HCT116 (cell line): Measurements from ENCODE around the gene KHK. TPM values are rescaled to one million over a fixed set of nuclear protein-coding genes. Genes with fewer than 3 reads are reported as not detected.

Source experiments
- ATAC-seq: fragments of 200-7000 bp; cut with Tn5 transposase; 2 replicates; pipeline ENCODE4 v1.9.1; 2020; ENCODE audit warnings: mild to moderate bottlenecking, moderate library complexity
- BruUV-seq: library from RNA; stranded (reverse); fragments of 400-500 nt; replicated peaks from 2 replicates; lab custom pipeline; 2021; lab: Mats Ljungman, UMichigan
- CTCF ChIA-PET: fragments of 300-600 bp; sonication (Branson Sonifier 250); formaldehyde crosslinking; loops from one replicate; lab custom pipeline; 2021; ENCODE audit warnings: antibody characterized with exemption; lab: Charles Lee
- POLR2A ChIA-PET: fragments of 300-600, 350-600 bp; sonication (Branson Sonifier 250); formaldehyde crosslinking; loops from one replicate; lab custom pipeline; 2021; ENCODE audit warnings: antibody characterized with exemption; lab: Charles Lee
- RAD21 ChIA-PET, 2 experiments: fragments of 300-600 bp; sonication (Branson Sonifier 250); formaldehyde crosslinking; loops; one replicate each; lab custom pipeline; 2023; ENCODE audit warnings: low total read pairs in 2 of 2; ENCODE audit not compliant: uncharacterized antibody in 2 of 2, unreplicated experiment in 2 of 2, low non-redundant PET in 1 of 2; lab: Charles Lee
- DNase-seq: peaks from one replicate; pipeline ENCODE4 v3.0.0-alpha.2; 2010; ENCODE audit warnings: low read depth, low spot score
- H2AFZ ChIP-seq: fragments of 200-600 bp; shearing (Covaris generic), sonication (generic); 2 replicates; pipeline ENCODE4 v1.6.1; 2017; ENCODE audit warnings: low read depth, mixed run types, mixed read lengths, antibody characterized with exemption, low read length; ENCODE audit not compliant: poor library complexity, severe bottlenecking
- H3K27ac ChIP-seq: 2 replicates; pipeline ENCODE4 v1.5.1; 2012; ENCODE audit warnings: low read depth, low read length
- H3K27me3 ChIP-seq: fragments of 200-600 bp; sonication (generic); 2 replicates; pipeline ENCODE4 v1.6.1; 2016; ENCODE audit warnings: mixed run types, low read length, mixed read lengths; ENCODE audit not compliant: insufficient read depth
- H3K36me3 ChIP-seq, 2 experiments: fragments of 200-500 bp in 1 of 2; fragments of 200-600 bp in 1 of 2; sonication (Bioruptor generic) in 1 of 2; sonication (generic) in 1 of 2; 2 replicates each; pipeline versions ENCODE4 v1.5.1 to v1.6.1; 2014 to 2016; ENCODE audit warnings: low read length in 2 of 2, inconsistent platforms in 1 of 2, mixed read lengths in 1 of 2, mixed run types in 1 of 2; ENCODE audit not compliant: insufficient read depth in 2 of 2, control insufficient read depth in 1 of 2
- H3K4me1 ChIP-seq, 2 experiments: fragments of 200-600 bp in 1 of 2; sonication (generic) in 1 of 2; 2 replicates each; pipeline versions ENCODE4 v1.5.1 to v1.6.1; 2012 to 2017; ENCODE audit warnings: low read length in 2 of 2, inconsistent platforms in 1 of 2, mild to moderate bottlenecking in 1 of 2, mixed read lengths in 1 of 2, mixed run types in 1 of 2, moderate library complexity in 1 of 2; ENCODE audit not compliant: insufficient read depth in 2 of 2, control insufficient read depth in 1 of 2
- H3K4me2 ChIP-seq: fragments of 200-600 bp; sonication (generic); 2 replicates; pipeline ENCODE4 v1.6.1; 2017; ENCODE audit warnings: mixed run types, low read length, mixed read lengths
- H3K4me3 ChIP-seq, 2 experiments: fragments of 200-600 bp in 1 of 2; sonication (generic) in 1 of 2; replicated peaks in 1 of 2; 2 replicates each; pipeline ENCODE4 v1.5.1; 2011 to 2016; ENCODE audit warnings: low read length in 2 of 2, control low read depth in 1 of 2, low read depth in 1 of 2, mild to moderate bottlenecking in 1 of 2, mixed read lengths in 1 of 2, mixed run types in 1 of 2
- H3K79me2 ChIP-seq: fragments of 200-600 bp; sonication (generic); 2 replicates; pipeline ENCODE4 v1.6.1; 2017; ENCODE audit warnings: mild to moderate bottlenecking, mixed run types, low read length, moderate library complexity, mixed read lengths; ENCODE audit not compliant: insufficient read depth
- H3K9ac ChIP-seq: fragments of 200-600 bp; sonication (generic); 2 replicates; pipeline ENCODE4 v1.6.1; 2016; ENCODE audit warnings: low read length, mixed read lengths
- H3K9me2 ChIP-seq: fragments of 200-600 bp; sonication (generic), shearing (Covaris generic); 2 replicates; pipeline ENCODE4 v1.6.1; 2017; ENCODE audit warnings: mixed run types, mild to moderate bottlenecking, moderate library complexity; ENCODE audit not compliant: insufficient read depth
- H3K9me3 ChIP-seq, 2 experiments: fragments of 200-500 bp in 1 of 2; fragments of 200-600 bp in 1 of 2; sonication (Bioruptor generic) in 1 of 2; sonication (generic) in 1 of 2; 2 replicates each; pipeline ENCODE4 v1.6.1; 2014 to 2017; ENCODE audit warnings: low read length in 2 of 2, mixed read lengths in 2 of 2, inconsistent platforms in 1 of 2, low read depth in 1 of 2, mild to moderate bottlenecking in 1 of 2, mixed run types in 1 of 2, moderate library complexity in 1 of 2; ENCODE audit not compliant: control insufficient read depth in 1 of 2, insufficient read depth in 1 of 2
- H4K20me1 ChIP-seq: fragments of 200-600 bp; sonication (generic), shearing (Covaris generic); 2 replicates; pipeline ENCODE4 v1.6.1; 2017; ENCODE audit warnings: mixed run types, mild to moderate bottlenecking, moderate library complexity; ENCODE audit not compliant: insufficient read depth
- ATF3 ChIP-seq: IDR thresholded peaks from 2 replicates; pipeline ENCODE4 v1.6.1; 2012
- CEBPB ChIP-seq: IDR thresholded peaks from 2 replicates; pipeline ENCODE4 v1.6.1; 2012; ENCODE audit warnings: low read depth
- CTCF ChIP-seq, 3 experiments: fragments of 200-600 bp in 1 of 3; sonication (generic) in 1 of 3; IDR thresholded peaks in 2 of 3; conservative IDR thresholded peaks in 1 of 3; 2 replicates each; pipeline ENCODE4 v1.5.1; 2012 to 2017; ENCODE audit warnings: low read depth in 2 of 3, low read length in 2 of 3, antibody characterized with exemption in 1 of 3, borderline replicate concordance in 1 of 3, control low read depth in 1 of 3, mild to moderate bottlenecking in 1 of 3, mixed read lengths in 1 of 3, mixed run types in 1 of 3, moderate library complexity in 1 of 3; ENCODE audit not compliant: insufficient read depth in 1 of 3
- EGR1 ChIP-seq: IDR thresholded peaks from 2 replicates; pipeline ENCODE4 v1.6.1; 2012; ENCODE audit warnings: low read depth
- MAX ChIP-seq: IDR thresholded peaks from 2 replicates; pipeline ENCODE4 v1.6.1; 2012
- POLR2A ChIP-seq: IDR thresholded peaks from 2 replicates; pipeline ENCODE4 v1.7.0; 2011; ENCODE audit warnings: borderline replicate concordance; ENCODE audit not compliant: insufficient read depth, insufficient read length; ENCODE audit errors: extremely low read depth
- POLR2AphosphoS5 ChIP-seq: IDR thresholded peaks from 2 replicates; pipeline ENCODE4 v1.6.1; 2011; ENCODE audit warnings: mild to moderate bottlenecking, low read depth, low read length, moderate library complexity
- RAD21 ChIP-seq: IDR thresholded peaks from 2 replicates; pipeline ENCODE4 v1.6.1; 2012; ENCODE audit warnings: low read depth, mild to moderate bottlenecking
- SRF ChIP-seq: IDR thresholded peaks from 2 replicates; pipeline ENCODE4 v1.6.1; 2012; ENCODE audit warnings: low read depth
- YY1 ChIP-seq: IDR thresholded peaks from 2 replicates; pipeline ENCODE4 v1.6.1; 2011; ENCODE audit warnings: low read length, low read depth, moderate library complexity, mild to moderate bottlenecking; ENCODE audit not compliant: insufficient replicate concordance; ENCODE audit errors: extremely low read depth
- intact Hi-C: fragments of 100-400 bp; cut with micrococcal nuclease; formaldehyde crosslinking; loops from 2 replicates; pipeline ENCODE4 v1.10.0; 2022
- total RNA-seq: library from RNA; stranded (reverse); gene quantifications from one replicate; pipeline ENCODE4 v1.2.1, GENCODE V29; 2021; ENCODE audit not compliant: unreplicated experiment
- TF ChIP-seq, protein P1 (sequence below): IDR thresholded peaks from 2 replicates; pipeline ENCODE4 v1.6.1; 2011; ENCODE audit warnings: mild to moderate bottlenecking, low read length, moderate library complexity; ENCODE audit not compliant: insufficient replicate concordance; ENCODE audit errors: extremely low read depth

Gene KHK
- total RNA-seq, 1 experiment from 2014 or later: 6.7 TPM

DNA sequence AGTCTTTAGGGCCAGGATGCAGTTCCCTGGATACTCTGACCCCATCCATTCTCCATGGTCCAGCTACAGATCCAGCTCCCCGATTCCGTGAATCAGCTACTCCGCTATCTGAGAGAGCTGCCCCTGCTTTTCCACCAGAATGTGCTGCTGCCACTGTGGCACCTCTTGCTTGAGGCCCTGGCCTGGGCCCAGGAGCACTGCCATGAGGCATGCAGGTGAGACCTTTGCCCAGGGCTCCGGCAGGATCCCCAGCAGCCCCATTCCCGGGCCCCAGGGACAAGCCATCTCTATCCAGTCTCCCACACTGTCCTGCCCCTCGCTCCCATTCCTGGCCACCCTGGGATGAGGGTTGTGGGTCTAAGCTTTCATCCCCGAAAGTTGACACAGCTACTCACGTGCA is 46.3 kb upstream of the KHK start:
- no peak for DNase-seq
- no TSS peak for BruUV-seq
- Histone ChIP-seq H2AFZ (no peak overlapping the region), H3K4me3 (no peak overlapping the region), H3K27me3 (no peaks in the 10 kb centered on the region), H3K79me2 (peaks cover 6% of the 10 kb centered on the region; the same call in 1 of the 2 replicates), H3K36me3 (peaks cover 35 to 47% of the 10 kb centered on the region in 2 experiments; a peak in 3 of 4 replicates), H3K9me2 (no peaks in the 10 kb centered on the region), H3K27ac (no peak overlapping the region), H3K4me1 (no peaks in the 10 kb centered on the region), H3K9me3 (no peaks in the 10 kb centered on the region), H4K20me1 (peaks cover 5% of the 10 kb centered on the region; the same call in 1 of the 2 replicates), H3K9ac (no peak overlapping the region), H3K4me2 (no peak overlapping the region)
- POLR2A ChIA-PET: no interaction called here
- intact Hi-C loops: no loop called here
- CTCF ChIA-PET: no interaction called here
- TF ChIP-seq SRF: no peak
- no peak for TF ChIP-seq POLR2AphosphoS5
- TF ChIP-seq CEBPB: no peak
- TF ChIP-seq MAX: no peak
- RAD21 ChIA-PET: no interaction called here
- ATAC-seq: no peak

GRCh38 chr2:27041752-27042151 is 44.8 kb upstream of the KHK start:
- CTCF ChIA-PET: no interaction called here
- peaks cover 5% of the 10 kb centered on the region; the same call in 1 of the 2 replicates for H4K20me1 ChIP-seq
- H3K4me2 ChIP-seq: no peak overlapping the region
- intact Hi-C loops: no loop called here
- peaks cover 24 to 32% of the 10 kb centered on the region in 2 experiments; a peak in 3 of 4 replicates for H3K36me3 ChIP-seq
- no peak for DNase-seq
- TF ChIP-seq MAX (no peak), YY1 (no peak), CTCF (IDR thresholded peaks at IDR 0.05 in 2 of 3, conservative IDR thresholded peaks at IDR 0.05 in 1 of 3; ENCODE audit: borderline replicate concordance in 1 of 3, insufficient read depth in 1 of 3, low read depth in 2 of 3, low read length in 2 of 3) (no peak), EGR1 (no peak), RAD21 (no peak), SRF (no peak), POLR2AphosphoS5 (no peak), ATF3 (no peak), POLR2A (no peak)
- TF ChIP-seq, protein P1, sequence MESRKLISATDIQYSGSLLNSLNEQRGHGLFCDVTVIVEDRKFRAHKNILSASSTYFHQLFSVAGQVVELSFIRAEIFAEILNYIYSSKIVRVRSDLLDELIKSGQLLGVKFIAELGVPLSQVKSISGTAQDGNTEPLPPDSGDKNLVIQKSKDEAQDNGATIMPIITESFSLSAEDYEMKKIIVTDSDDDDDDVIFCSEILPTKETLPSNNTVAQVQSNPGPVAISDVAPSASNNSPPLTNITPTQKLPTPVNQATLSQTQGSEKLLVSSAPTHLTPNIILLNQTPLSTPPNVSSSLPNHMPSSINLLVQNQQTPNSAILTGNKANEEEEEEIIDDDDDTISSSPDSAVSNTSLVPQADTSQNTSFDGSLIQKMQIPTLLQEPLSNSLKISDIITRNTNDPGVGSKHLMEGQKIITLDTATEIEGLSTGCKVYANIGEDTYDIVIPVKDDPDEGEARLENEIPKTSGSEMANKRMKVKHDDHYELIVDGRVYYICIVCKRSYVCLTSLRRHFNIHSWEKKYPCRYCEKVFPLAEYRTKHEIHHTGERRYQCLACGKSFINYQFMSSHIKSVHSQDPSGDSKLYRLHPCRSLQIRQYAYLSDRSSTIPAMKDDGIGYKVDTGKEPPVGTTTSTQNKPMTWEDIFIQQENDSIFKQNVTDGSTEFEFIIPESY: no peak
- TF ChIP-seq, all 23 proteins: peak for 0
- ChIA-PET POLR2A (no interaction called here), RAD21 (no interaction called here)
- BruUV-seq: no TSS peak
- H3K79me2 ChIP-seq: no peaks in the 10 kb centered on the region
- no peaks in the 10 kb centered on the region for H3K4me1 ChIP-seq
- no peaks in the 10 kb centered on the region for H3K27me3 ChIP-seq
- H3K9me2 ChIP-seq: no peaks in the 10 kb centered on the region
- no peaks in the 10 kb centered on the region for H3K9me3 ChIP-seq
- no peak for ATAC-seq
- no peak overlapping the region for H3K9ac ChIP-seq
- no peak overlapping the region for H3K27ac ChIP-seq
- no peak overlapping the region for H2AFZ ChIP-seq
- H3K4me3 ChIP-seq: no peak overlapping the region
